GM19193 (cell line): ENCODE measurements around the gene CCDC88A.

Source experiments
- POLR2A ChIP-seq: IDR thresholded peaks from 4 replicates; pipeline ENCODE4 v1.6.1; 2011; ENCODE audit not compliant: insufficient read depth, insufficient read length; ENCODE audit errors: extremely low read depth

The CCDC88A gene

GRCh38 chr2:55403256-55403998 is 16.2 kb downstream of the CCDC88A start:
- TF ChIP-seq POLR2A, result no peak

DNA sequence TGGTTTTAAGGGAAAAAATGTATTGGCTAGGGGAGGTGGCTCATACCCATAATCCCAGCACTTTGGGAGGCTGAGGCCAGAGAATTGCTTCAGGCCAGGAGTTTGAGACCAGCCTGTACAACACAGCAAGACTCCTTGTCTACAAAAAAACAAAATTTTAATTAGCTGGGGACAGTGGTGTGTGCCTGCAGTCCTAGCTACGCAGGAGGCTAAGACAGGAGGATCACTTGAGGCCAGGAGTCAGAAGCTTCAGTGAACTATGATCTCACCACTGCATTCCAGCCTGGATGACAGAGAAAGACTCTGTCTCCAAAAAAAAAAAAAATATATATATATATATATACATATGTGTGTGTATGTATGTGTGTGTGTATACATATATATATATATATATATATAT is 18.5 kb downstream of the CCDC88A start:
- no peak for TF ChIP-seq POLR2A

DNA sequence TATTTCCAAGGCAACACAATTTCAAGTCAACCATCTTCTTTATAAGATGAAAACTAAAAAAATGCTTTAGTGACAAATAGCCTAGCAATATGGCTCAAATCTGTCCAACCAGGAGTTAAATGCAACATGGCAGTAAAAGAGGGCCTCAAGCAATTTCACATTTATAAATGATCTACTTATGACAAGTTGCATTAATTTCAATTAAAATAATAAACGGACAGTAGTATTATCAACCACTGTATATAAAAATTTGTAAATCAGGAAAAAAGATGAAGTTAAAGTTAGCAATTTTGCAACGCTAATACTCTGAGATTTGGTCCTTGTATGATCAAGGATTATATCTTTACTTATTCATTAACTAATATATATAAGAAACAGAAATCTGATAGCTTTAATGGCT is 19.3 kb downstream of the CCDC88A start:
- no peak for TF ChIP-seq POLR2A

- no peak for TF ChIP-seq POLR2A
Observed at GRCh38 chr2:55399815-55400214, 19.8 kb downstream of the CCDC88A start.

DNA sequence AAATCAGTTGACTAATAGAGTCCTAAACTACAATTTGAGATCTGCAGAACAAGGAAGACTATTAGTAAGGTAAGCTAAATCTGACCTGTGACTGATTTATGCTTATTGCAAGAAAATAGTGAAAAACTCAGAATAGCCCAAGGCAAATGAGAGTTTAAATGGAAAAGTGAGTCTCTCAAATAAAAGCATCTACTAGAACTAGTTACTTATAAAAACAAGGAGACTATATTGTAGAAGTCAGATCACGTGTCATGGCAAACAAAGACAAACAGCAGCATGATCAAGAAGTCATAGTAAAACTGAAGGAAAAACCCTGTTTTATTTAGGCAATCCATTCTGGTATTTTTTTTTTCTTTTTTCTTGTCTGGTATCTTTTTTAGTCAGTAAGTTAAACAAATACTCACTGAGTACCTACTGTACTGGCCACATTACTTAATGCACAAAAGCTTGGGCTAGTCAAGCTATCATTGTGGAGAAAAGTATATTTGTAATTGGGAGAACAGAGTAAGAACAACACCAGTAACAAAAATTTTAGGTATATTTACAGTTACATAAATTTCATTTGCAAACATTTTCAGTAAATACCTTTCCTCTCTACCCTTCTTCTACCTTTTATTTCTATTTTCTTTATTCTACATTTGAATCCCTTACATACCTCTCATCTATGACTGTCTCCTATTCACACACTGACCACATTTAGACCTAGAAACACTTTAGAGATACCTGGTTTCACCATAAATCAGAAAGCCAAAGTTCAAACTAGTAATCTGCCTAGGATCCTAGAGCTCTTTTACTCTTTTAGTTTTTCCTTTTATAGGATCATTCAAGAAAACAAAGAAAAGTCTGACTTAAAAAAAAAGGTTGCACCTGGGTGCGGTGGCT is 23.7 kb downstream of the CCDC88A start:
- TF ChIP-seq POLR2A, result no peak

- TF ChIP-seq POLR2A, result no peak
Observed at GRCh38 chr2:55391615-55392242, 27.9 kb downstream of the CCDC88A start.

DNA sequence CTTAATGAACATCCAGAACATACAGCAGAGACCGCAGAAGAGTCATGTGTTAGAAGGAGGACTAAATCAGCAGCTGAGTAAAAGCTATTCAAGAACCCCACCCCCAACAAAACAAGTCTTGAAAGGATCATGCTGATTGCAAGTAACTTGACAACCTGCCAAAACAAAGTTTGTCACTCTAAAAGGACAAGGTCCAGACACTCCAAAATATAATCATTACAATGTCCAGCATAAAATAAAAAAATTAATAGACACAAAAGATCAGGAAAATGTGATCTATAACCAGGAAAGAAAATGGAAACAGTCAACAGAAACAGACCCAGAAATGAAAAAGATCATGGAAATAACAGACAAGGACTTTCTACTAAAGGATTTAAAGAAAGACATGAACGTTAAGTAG is 28.5 kb downstream of the CCDC88A start:
- TF ChIP-seq POLR2A, result no peak

DNA sequence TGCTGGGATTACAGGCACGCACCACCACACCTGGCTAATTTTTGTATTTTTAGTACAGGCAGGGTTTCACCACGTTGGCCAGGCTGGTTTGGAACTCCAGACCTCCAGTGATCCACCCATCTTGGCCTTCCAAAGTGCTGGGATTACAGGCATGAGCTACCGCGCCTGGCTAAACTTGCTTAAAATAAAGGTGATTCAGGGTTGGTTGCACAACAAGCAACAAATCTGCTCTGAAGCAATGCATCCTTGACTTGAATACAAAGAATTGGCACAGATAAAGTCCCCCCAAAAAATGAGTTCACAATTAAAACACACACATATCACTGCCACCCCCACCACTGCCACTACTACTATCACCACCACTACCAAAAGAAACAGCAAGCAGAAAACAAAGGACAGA is 34.9 kb downstream of the CCDC88A start:
- no peak for TF ChIP-seq POLR2A

DNA sequence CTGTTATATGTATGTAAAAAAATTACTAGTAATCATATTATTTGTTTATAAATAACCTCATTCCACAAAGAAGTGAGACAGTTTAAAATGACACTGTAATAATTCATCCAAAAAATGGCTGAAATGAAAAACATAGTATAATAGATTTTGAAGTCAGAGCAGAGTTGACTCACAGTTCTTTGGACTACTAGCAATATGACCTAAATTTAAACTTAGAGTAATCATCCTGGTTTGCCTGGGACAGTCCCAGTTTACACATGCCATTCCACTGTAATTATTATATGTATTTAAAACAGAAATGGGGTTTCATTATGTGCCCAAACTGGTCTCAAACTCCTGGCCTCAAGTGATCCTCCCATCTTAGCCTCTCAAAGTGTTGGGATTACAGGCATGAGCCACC is 48.3 kb downstream of the CCDC88A start:
- no peak for TF ChIP-seq POLR2A

DNA sequence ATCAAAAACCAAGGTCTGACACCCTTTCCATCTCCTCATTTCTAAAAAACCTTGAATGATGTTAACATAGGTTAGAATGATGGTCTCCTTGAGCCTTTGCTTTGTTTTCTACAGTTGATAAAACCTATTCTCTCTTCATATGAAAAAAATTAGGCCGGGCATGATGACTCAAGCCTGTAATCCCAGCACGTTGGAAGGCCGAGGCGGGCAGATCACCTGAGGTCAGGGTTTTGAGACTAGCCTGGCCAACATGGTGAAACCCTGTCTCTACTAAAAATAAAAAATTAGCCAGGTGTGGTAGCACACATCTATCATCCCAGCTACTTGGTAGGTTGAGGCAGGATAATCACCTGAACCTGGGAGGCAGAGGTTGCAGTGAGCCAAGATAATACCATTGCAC is 49.4 kb downstream of the CCDC88A start:
- TF ChIP-seq POLR2A, result no peak

DNA sequence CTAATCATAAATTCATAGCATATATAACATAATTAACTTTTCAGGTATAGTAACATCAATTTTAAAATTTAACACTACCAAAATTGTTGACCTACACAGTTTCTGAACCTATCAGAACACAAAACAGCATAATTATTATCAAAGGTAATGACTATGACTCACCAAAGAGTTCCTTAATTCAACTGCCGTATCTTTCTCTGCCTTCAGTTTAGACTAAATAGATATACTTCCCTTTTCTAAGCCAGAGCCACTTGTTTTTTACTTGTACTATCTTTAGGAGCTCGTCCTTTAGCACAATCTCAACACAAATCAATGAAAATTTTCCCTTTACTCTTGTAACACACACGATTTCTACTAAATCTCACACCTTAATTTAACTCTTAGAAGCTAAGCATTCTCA is 54.4 kb downstream of the CCDC88A start:
- TF ChIP-seq POLR2A, result no peak

DNA sequence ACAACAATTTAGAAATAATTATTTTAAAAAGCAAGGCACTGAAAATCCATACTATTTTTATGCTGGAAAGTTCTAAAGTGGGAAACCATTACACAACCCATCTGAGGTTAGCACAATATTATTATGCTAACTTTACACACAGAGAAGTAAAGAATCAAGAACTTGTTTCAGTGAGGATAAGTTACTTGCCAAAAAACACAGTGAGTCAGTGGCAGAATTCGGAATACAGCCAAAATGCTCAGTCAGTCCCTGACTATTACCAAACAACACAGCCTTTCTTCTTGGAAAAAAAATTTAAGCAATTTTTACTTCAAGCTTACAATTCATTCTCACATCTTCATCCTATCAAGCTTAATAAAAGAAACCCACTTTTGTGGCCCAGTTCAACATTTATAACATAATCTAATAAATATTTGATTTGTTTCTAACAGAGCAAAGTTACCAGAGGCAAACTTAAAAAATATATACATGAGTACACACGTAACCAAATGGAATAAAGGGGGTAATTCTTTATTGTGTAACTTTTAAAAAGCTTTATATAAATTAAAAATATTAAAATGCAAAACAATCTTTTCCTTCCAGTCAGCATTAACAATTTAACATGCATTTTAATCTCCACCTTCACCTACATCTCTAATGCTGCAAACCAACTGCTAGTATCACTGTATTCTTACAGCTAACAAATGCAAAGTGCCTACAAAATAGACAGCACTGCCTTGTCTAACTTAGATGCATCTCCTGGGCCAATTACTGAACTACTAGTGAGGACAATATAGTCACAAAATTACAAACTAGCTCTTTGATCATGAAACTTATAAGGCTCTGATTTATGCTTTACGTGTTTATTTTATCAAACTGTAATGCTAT is 55.2 kb downstream of the CCDC88A start:
- TF ChIP-seq POLR2A, result no peak

DNA sequence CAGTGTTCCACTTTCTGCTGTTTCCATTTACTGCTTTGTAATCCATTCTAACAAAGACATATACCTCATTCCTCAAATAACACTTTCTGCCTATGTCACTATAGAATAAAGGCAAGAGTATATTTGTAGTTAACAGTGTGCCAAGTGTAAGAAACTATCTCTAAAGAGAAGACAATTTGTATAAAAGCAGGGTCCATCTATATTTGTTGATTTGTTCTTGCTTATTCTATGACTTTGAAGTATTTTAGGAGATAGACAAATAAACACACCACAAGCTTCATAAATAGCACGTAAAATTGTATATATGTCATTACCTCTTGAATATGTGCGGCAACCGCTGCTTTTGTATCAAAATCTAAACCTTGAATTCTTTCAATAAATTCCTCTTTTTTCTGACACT is 56.0 kb downstream of the CCDC88A start:
- no peak for TF ChIP-seq POLR2A

DNA sequence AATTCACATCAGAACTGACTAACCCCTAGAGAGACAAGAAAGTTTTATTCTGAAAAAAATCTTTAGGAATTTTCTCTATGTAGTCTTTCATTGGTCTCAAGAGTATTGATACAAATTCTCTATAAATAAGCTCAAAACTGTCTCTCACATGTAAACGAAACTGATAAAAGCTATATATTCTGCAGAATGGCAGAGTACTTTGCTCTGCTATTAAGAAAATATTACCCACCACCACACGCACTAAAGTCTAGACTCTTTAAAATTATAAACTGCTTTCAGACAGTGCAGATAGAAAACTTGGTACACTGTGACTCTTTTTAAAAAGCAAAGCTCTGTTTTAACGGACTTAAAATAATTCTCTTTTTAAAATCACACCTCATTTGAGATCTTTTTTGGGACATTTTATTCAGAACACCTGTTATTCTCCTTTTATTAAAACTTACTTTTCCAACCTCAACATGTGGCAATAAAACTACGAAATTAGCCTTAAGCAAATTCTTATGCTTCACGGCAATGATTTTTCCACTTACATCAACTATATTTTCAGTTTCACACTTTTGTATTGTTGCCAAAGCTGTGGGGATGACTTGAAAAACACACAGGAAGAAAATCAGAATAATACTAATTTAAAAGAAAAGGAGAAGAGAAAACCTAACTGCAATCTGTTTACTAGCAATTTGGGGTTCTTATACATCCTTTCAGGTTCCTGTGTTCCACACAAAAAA is 58.0 kb downstream of the CCDC88A start:
- TF ChIP-seq POLR2A, result no peak
